RCC 7860 (cell line): ENCODE measurements around the gene SP2.
A peak's percentile ranks its signal among the peaks of the same experiment; 100 is the strongest.

Experiments
- DNase-seq: peaks from one replicate; pipeline ENCODE4 v3.0.0-alpha.2; 2015; ENCODE audit warnings: low spot score
- FAIRE-seq: peaks from 2 replicates; lab custom pipeline; 2012; peaks lifted over from hg19 to GRCh38; lab: Jason Lieb, UNC

Gene SP2

GRCh38 chr17:47969930-47970724 lies 74.1 kb downstream of the SP2 start:
- DNase-seq: no peak
- no peak for FAIRE-seq

DNA sequence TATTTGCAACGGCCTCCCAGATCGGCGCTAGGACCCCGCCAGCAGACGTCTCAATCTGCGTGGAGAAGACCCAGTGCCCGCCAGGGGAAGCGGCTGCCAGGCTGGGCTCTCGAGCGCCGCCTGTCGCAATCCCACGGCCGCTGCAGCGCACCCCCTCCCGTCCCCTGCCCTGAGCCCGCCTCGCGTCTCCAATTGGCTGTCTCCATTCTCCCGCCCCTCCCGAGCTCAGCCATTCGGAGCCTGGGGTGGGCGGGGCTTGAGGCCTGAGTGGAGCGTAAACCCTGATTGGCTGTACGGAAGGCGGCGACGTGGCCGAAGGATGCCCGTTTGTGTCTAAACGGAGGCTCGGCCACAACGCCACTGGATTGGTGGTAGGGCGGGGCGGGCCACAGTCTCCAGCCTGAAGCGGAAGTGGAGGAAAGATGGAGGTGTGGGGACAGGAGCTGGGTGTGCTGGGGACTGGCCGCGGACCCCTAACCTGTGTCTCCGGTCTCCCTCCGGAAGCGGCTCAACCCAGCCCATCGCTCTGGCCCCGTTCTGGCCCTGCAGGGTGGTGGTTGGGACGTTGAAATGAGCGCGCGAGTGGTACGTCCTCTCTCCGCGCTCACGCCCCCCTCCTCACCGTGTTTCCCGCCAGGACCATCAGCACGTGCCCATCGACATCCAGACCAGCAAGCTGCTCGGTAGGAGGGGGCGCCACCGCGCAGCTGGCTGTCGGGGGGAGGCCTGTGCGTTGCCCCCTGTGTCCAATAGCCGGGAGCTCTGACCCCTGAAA lies 74.9 kb downstream of the SP2 start, which contains the start of gene CDK5RAP3:
Gene CDK5RAP3, plus strand, starts transcription at position 389 of the 775 bp plus-strand sequence. Its CDS starts 34 bp downstream, at position 423.
- FAIRE-seq (peak; percentile 90), DNase-seq (peak; percentile 99)

DNA sequence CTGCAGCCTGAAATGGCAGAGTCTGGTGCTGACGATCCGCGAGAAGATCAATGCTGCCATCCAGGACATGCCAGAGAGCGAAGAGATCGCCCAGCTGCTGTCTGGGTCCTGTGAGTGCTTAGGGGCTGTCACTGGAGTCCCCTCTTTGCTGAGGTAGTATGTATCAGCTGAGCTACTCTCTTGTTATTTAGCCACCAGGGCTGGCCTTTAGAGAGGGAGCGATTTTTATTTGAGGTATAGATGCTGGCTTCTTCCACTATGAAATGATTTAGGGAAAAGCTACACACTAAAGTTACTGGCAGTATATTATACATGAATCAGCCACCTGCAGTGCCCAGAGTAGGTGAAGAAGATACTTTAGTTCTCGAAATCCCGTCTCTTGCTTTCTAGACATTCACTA lies 77.5 kb downstream of the SP2 start:
- FAIRE-seq (no peak), DNase-seq (peak; percentile 60)

DNA sequence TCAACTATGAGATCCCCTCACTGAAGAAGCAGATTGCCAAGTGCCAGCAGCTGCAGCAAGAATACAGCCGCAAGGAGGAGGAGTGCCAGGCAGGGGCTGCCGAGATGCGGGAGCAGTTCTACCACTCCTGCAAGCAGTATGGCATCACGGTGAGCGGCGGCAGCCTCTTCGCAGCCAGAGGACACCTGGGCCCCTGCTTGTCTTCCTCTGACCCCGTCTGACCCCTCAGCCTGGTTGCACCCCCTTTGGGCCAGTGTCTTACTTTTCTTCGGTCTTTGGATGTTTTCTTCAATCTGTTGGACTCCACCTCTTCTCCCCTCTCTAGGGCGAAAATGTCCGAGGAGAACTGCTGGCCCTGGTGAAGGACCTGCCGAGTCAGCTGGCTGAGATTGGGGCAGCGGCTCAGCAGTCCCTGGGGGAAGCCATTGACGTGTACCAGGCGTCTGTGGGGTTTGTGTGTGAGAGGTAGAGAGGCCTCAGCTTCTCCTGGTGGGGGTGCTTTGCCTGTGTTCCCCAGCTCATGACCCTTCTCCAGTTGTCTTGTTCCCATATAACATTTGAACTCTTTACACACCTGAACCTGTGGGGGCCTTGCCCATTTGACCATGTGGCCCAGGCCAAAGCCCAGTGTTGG lies 79.3 kb downstream of the SP2 start:
- DNase-seq (no peak), FAIRE-seq (no peak)

GRCh38 chr17:47975823-47976205 lies 79.8 kb downstream of the SP2 start:
- FAIRE-seq (no peak), DNase-seq (no peak)

- FAIRE-seq: no peak
- DNase-seq: peak; percentile 17
These were observed 82.3 kb downstream of the SP2 start for GRCh38 chr17:47978324-47978723.
